Right renal pelvis (tissue), 4 donors: ENCODE data around the gene CDK5RAP3. TPM values are rescaled to one million over a fixed set of nuclear protein-coding genes. Genes with fewer than 3 reads are reported as not detected.
"Not testable (repeated sequence)": the region's sequence is repeated elsewhere in the genome, so short reads cannot be mapped to it uniquely, and the experiment has no call there.

Source experiments
- DNase-seq, 4 donors: peaks; one replicate each; pipeline ENCODE4 v3.0.0-alpha.2; 2013; ENCODE audit warnings: low read depth in 4 of 4, low spot score in 3 of 4, missing footprints in 1 of 4
- polyA plus RNA-seq, 4 donors: library from polyadenylated mRNA; unstranded; fragments of 120-200 nt; gene quantifications; one replicate each; pipeline ENCODE4 v1.2.1, GENCODE V29; 2013; ENCODE audit not compliant: insufficient read length in 4 of 4

CDK5RAP3 gene
- polyA plus RNA-seq, 4 donors: 118 to 153 (median 147) TPM

DNA sequence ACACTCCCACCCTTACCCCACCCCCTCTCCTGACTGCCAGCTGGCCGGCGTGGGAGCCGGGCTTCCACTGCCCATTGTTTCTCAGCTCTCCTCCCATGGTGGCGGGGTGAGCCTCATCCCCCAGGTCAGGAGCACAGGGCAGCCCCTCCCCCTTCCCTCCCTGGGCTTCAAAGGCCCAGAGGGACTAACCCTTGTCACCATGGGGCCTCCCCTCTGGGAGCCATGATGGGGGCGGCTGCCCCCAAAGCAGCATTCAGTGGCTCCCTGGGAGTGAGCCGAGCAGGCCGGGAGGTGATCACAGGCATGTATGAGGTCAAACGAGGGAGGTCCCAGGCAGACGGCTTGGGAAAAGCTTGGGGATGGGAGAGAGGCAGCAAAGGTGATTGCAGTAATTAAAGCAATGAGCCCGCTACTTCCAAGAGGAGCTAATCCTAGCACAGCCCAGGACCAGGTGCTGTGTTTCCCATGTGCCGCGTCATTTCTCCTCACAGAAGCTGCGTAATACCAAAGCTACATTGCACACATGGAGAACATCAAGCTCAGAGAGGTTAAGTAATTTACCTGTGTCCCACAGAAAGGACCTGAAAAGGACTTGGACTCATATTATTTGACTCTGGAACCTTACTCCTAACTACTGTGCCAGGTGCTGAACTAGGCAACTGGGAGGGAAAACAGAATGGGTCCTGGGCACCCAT lies 24.5 kb downstream of the CDK5RAP3 start:
- no peak for DNase-seq

DNA sequence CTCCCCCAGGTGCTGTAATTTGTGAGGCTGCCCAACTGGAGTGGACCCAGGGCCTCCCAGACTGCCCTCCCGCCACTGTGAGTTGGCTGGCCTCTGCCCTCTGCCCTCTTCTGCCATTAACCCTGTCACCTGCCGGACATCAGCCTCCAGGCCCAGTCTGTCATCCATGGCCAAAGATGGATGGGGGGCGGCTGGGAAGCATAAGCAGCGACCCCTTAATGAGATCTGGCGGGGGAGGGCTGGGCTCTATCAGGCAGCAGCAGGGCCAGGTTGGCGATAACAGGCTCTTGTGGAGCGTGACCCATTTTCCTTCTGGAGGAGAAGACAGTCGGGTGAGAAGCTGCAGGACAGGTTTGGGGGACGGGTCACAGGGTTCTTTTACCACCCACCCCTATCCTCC lies 25.3 kb downstream of the CDK5RAP3 start:
- no peak for DNase-seq

DNA sequence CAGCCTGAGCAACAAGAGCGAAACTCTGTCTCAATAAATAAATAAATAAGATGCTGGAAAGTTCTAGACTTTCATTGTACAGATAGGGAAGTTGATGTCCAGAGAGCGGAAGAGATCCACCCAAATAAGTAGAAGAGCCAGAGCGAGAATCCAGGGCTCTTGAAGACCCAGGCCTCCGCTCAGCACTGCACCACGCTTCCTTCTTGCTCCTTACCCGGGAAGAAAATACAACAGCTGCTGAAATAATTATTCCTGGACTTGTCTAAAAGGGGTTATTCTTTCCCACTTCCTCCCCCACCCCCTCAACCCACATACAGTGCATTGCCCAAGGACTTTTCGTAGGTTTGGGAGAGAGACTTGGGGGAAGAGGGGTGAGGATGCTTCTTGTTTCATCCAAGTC lies 26.7 kb downstream of the CDK5RAP3 start:
- no peak for DNase-seq

DNA sequence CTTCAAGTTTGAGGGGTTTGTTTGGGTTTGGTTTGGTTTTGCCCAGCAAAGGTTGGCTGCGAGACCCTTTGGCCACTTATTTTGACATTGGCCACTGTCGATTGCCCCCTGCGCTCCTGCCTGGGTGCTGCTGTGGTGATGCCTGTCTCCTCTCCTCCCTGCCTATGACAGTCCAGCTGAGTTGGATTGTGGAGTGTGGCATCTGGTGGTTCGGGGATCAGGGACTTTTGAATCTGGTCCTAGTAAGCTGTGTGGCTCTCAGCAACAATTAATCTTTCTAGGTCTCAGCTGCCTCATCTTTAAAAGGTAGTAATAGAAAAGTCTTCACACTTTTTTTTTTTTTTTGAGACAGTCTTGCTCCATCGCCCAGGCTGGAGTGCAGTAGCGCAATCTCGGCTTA lies 27.1 kb downstream of the CDK5RAP3 start:
- no peak for DNase-seq

DNA sequence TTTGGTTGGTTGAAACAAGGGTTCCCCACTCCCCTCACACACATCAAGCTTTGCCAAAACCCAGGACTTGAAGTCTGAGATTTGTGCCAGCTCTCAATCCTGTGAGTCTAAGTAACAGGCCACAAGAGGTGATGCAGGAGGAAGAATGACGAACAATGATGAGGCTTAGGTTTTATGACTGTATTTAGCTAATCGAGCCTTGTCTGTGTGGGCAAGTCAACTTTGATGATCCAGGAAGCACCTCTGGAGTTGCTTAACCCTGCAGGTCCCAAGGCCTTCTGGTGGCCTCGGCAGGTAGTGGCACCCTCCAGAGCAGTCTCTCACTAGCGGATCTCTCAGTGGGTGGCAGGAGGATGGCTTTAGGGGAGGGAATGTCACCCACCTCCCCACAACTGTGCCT lies 28.7 kb downstream of the CDK5RAP3 start:
- DNase-seq: no peak

DNA sequence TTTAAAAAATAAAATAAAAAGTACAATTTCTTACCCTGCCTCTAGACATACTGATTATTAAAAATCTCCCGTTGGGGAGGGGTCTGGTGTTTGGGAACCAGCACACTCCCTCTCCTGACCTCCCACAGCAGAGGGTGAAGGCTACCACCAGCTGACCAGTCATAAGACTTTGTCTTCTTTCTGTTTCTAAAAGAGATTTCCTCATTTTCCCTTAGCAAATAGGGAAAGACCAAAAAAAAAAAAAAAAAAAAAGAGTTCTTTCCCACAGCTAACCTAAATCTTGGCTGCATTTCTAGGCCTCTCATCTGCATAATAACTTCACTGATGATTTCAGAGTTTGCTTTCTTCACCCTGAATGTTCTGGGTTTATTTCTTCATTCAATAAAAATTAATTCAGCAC lies 30.3 kb downstream of the CDK5RAP3 start:
- DNase-seq: no peak

DNA sequence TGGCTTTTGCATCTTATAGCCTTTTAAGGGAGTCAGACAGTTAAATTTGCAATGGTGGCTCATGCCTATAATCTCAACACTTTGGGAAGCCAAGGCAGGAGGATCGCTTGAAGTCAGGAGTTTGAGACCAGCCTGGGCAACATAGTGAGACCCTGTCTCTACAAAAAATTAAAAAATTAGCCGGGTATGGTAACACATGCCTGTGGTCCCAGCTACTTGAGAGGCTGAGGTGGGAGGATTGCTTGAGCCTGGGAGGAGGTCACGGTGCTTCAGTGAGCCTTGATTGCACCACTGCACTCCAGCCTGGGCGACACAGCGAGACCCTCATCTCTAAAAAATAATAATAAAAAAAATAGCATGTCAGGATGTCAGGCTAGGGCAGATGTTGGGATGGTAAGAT lies 30.7 kb downstream of the CDK5RAP3 start:
- DNase-seq: not testable (repeated sequence)

DNA sequence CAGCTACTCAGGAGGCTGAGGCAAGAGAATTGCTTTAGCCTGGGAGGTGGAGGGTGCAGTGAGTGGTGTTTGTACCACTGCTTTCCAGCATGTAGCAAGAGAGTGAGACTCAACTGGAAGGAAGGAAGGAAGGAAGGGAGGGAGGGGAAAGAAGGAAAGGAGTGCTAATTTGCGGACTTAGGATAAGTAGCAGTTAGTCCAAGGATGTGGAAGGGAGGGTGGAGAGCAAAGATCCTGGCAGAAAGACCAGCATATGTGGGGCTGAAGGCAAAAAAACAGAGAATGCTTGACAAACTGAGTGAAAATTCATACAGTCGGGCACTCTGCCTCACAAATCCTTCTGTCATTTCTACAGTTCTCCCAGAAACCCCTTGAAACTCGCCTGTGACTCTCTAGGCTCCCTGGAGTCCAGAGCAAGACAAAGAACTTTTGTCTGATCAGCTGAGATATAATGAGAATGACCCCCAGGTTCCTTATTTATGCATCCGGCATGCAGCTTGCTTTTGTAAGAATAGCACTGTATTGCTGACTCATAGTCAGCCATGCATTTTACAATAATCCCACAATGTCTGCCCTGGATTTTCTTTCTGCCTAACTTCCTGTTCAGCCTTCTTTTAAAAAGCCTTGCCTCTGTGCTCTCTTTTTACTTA lies 31.5 kb downstream of the CDK5RAP3 start:
- DNase-seq: no peak

DNA sequence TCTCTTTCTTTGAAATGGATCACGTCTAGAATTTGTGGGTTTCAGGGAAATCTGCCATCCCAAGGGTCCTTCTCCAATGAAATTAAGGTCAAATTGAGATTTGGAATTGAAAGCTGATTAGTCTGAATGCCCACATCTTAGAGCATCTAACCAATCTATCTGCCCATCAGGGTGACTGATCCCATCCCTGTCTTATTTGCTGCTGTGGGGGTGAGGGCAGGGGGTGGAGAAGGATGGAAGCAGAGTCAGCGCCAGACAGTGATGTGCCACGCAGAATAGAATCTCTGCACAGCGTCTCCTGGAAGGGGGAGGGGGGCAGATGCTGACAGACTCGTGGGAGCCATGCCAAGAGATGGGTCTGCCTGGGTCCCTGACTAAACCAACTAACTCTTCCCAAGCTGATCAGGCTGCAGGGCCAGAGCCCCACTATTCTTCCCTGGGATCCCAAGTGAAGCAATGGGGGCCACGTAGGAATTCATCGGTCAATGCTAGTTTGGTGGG lies 32.1 kb downstream of the CDK5RAP3 start:
- DNase-seq: no peak

DNA sequence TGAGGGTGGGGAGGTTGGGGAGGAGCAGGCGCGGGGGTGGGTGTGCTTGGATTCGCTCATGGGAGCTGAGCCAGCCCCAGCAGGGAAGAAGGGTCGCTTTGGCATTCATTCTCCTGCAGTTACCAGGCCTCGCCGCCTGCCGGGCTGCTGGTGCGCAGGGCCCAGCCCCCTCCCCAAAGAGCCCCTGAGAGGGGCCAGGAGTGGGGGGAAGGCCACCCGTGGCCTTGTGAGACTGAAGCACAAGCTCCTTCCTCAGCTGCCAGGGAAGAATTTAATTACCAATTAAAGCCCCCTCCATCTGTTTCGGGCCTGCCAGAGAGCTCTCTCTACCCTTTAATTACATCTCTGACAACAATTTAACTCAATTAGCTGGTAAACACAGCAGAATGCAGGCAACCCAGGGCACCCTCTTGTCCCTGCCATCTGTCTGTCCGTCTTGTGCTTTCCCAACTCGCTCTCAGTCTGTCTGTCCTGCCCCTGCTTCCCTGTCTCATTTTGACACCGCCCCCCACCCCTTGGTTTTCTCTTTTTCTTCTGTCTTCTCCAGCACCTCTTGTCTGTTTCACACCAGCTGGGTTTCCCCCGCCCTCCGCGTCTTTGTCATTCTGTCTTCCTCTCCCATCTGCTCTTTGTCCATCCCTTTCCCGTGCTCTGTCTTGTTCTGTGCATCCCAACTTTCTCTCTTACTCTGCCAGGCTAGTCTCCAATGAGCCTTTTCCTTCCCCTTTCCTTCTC lies 32.7 kb downstream of the CDK5RAP3 start:
- DNase-seq: no peak

DNA sequence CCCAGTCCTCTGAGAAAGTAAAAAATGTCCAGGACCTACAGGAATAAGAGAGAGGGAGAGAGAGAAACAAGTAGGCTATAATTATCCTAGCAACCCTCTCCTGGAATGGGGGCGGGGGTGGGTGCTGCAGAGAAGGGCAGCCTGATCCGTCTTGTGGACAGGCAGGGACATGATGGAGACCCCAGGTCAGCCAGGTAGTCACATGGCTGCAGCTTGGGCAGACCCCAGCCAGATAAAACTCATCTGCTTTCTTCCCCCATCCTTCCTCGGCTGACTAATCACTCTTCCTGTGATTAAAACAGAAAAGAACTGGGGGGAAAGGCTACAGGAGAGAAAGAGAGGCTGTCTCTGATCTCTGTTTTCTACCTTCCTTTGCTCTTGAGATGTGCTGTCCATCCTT lies 34.1 kb downstream of the CDK5RAP3 start:
- DNase-seq: no peak

DNA sequence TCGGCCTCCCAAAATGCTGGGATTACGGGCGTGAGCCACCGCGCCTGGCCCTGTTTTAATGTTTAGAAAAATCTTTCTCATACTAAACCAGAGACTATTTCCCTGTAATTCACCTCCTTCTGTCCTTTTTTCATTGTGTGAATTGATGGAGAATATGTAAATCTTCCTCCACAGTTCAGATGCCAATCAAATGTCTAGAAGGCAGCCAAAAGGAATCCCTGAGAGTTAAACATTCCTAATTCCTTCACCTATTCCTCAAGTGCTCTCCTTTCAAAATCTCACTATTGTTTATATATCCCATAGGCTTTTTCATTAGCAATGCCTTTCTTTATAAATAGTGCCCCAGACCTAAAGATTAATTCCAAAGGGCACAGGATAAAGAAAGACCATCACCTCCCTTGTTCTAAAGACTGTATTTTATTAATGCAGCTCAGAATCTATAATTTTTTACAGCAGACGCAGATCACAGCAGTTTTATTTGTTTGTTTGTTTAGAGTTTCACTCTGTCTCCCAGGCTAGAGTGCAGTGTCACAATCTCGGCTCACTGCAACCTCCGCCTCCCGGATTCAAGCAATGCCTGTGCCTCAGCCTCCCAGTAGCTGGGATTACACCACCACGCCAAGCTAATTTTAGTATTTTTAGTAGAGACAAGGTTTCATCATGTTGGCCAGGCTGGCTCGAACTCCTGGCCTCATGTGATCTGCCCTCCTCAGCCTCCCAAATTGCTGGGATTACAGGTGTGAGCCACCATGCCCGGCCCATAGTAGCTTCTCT lies 36.2 kb downstream of the CDK5RAP3 start:
- no peak for DNase-seq

DNA sequence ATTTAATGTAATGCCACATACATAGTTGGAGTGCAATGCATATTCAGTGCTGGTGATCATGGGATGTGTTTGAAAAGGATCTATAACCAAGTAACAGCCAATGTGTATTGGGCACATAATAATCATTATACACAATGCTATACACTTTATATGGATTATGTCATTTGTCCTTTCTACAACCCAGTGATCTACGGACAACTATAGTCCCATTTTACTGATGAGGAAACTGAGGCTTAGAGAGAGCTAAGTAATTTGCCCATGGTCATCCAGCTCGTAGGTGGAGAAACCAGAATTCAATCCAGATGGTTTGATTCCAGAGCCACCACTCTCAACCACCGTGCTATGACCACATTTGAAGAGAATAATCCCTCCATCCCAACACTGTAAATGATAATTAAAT lies 39.3 kb downstream of the CDK5RAP3 start:
- DNase-seq: no peak

DNA sequence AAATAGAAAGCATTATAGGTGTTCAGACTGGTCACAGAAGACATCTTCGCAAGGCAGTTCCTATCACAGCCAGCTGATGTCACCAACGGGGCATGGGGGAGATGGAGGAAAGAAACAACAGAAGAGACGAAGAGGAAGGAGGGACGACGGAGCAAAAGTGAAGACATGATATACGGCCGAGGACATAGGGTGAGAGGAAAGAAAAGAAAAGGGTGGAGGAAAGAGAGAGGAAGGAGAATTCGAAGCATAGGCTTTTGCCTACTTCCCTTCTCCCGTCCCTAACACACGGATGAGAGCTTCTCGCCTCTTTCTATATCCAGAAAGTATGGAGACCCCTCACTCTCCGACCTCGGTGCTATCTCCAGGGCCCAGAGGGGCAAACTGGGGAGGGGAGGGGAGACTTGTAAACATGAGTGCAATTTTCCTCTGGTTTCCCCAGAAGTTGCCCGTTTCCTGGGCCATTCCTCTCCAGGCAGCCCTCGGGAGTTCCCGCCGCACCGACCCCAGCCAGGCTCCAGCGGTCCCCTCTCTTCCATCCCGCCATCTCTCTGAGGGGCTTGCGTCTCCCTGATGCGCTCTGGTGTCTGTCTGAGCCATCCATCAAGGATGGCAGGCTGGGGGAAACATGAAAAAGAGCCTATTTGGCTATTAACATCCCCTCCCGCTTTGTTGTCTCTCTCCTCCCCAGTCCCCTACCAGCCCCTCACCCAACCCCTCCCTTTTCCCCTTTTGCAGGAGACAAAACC lies 40.7 kb downstream of the CDK5RAP3 start:
- DNase-seq: no peak

DNA sequence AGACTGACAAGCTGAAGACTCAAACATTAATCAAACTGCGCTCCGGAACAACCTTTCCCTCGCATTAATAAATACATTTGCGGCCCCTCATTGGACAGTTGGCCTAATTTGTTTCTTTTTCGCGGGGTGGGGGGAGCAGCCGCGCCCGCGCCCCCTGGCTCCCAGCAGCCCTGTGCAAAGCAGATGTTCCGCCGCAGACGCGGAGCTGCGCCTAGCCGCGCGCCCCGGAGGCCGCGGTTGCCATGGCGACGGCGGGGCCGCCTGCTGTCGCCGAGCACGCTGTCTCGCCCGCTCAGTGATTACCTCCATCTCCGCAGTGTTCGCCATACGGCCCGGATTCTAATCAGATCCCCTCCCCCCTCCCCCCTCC lies 41.2 kb downstream of the CDK5RAP3 start:
- DNase-seq: no peak

DNA sequence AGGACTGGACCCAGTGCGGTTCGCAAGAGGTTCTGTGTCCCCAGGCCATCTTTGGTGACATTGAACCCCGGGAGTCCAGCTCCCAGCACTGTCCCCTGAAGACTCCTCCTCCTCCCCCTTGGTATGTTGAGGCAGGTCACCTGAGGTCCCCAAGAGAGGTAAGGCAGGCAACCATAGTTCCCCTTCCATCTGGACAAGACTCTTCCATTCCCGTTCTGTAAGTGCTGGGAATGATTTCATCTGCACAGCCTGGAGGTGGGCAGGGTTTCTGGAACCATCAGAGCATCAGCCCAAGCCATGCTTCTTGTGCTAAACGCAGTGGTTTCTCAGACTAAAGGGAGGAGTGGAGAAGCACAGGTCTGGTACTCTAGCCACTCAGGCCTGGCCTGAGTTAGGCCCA lies 41.7 kb downstream of the CDK5RAP3 start:
- DNase-seq: no peak

DNA sequence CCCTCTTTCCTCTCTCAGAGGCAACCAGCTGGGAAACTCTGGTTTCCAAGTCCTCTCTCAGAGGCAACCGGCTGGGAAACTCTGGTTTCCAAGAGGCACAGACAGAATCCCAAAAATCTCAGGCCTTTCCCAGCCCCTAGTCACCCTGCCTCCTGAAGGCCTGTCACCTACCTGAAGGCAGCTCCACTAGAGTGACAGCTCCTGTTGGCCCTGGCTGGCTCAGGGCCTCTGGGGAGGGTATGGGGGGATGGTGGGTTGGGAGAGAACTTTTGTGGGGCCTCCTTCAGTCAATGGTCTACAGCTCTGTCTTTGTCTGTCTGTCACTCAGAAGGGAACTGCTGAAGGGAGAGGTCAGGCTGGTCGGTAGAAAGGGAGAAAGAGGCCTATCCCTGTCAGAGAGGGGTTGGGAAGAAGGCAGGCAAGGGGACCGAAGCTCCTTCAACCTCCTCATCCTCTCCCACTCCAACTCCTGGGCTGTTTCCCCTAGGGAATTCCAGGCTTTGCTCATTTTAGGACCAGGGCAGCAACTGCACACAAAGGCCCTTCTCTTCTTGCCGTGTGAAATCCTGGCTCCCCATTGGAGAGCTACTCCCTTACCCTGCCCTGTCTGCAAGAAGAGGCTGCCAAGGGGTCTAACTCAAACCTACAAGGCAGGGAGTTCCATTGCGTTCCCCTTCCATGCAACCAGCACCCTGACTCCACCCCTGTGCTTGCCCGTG lies 43.1 kb downstream of the CDK5RAP3 start:
- DNase-seq: no peak

DNA sequence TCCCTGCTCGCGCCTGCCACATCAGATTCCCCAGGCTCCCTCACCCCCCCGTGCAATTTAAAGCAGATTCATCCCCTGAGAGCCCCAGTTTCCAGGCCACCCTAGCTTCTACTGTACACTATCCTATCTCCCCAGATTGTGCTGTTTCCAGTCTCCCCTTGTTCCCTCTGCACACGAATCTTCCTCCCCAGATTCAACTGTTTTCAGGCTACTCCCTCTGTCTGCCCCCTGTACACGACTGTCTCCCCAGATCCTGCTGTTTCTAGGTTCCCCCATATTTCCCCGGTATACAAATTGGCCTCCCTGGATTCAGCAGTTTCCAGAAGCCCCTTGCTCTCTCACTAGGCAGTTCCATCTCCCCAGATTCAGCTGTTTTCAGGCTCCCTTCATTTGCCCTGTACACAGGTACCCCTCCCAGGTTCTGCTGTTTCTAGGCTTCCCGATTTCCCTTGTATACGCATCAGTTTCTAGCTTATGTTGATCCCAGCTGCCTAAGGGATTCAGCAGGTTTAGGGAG lies 43.7 kb downstream of the CDK5RAP3 start:
- no peak for DNase-seq

DNA sequence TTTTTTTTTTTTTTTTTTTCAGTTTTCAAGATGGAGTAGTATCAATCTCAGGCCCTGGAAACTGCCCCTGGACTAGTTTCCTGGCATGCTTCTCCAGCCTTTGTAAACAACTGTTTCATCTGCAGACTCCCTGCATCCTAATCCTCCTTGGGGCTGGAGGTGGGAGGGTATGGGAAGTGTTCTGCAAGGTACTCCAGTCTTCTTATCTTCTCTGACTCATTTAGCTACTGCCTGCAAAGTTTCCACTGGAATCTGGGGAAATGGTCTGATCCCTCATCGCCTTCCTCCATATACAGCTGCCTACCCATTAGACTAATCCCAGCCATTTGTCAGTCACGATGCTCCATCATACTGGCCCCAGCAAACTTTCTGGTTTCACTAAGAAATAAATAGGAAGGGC lies 45.2 kb downstream of the CDK5RAP3 start:
- no peak for DNase-seq

DNA sequence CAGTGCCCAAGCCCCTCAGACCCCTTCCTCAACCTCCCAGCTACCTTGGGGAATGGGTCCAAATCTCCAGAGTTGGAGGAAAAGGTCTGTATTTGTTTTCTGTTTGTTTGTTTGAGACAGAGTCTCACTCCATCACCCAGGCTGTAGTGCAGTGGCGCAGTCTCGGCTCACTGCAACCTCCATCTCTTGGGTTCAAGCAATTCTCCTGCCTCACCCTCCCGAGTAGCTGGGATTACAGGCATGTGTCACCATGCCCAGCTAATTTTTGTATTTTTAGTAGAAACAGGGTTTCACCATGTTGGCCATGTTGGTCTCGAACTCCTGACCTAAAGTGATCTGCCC lies 46.9 kb downstream of the CDK5RAP3 start:
- DNase-seq: not testable (repeated sequence)
